Stomach (tissue), 9 donors: ENCODE results near the gene BLOC1S4. TPM values are rescaled to one million over a fixed set of nuclear protein-coding genes. Genes with fewer than 3 reads are reported as not detected.

Experiments
- DNase-seq, 2 donors: peaks; one replicate each; pipeline versions ENCODE4 v3.0.0 to v3.0.0-alpha.2; 2013 to 2019
- H3K27ac ChIP-seq, 5 donors: fragments of 200-600 bp in 4 of 5; sonication (generic) in 4 of 5; one replicate each; pipeline ENCODE4 v1.5.1; 2013 to 2019; ENCODE audit warnings: mild to moderate bottlenecking in 1 of 5, moderate library complexity in 1 of 5
- H3K27me3 ChIP-seq, 3 donors: fragments of 200-600 bp; sonication (generic); one replicate each; pipeline ENCODE4 v1.5.1; 2017 to 2019; ENCODE audit warnings: mixed run types in 1 of 3
- H3K36me3 ChIP-seq, 4 donors: fragments of 200-600 bp; sonication (generic); 1 replicate in 3 of 4; 2 replicates in 1 of 4; pipeline ENCODE4 v1.5.1; 2016 to 2019
- H3K4me1 ChIP-seq, 4 donors: fragments of 200-600 bp; sonication (generic); one replicate each; pipeline ENCODE4 v1.5.1; 2016 to 2019
- H3K4me3 ChIP-seq, 4 donors: fragments of 200-600 bp; sonication (generic) in 3 of 4; one replicate each; pipeline ENCODE4 v1.5.1; 2016 to 2019; ENCODE audit warnings: mild to moderate bottlenecking in 1 of 4
- H3K9me3 ChIP-seq, 4 donors: fragments of 200-600 bp; sonication (generic); one replicate each; pipeline ENCODE4 v1.5.1; 2016 to 2019
- EP300 ChIP-seq: sonication (generic); formaldehyde crosslinking; IDR thresholded peaks from one replicate; pipeline ENCODE4 v1.6.1; 2017; ENCODE audit warnings: antibody characterized with exemption
- POLR2A ChIP-seq, 4 donors: fragments of 450-650 bp; IDR thresholded peaks; one replicate each; pipeline ENCODE4 v1.6.1; 2016; ENCODE audit warnings: antibody characterized with exemption in 4 of 4, control low read depth in 2 of 4, mild to moderate bottlenecking in 1 of 4, moderate library complexity in 1 of 4
- POLR2AphosphoS5 ChIP-seq, 3 donors: sonication (generic); formaldehyde crosslinking; IDR thresholded peaks; one replicate each; pipeline ENCODE4 v1.6.1; 2016; ENCODE audit warnings: antibody characterized with exemption in 3 of 3
- WGBS, 5 donors: extraction: QIAGEN DNeasy Blood & Tissue Kit in 3 of 5; methylation state at CpG; one replicate each; pipeline versions ENCODE4 v1.1.5 to v1.1.7; 2013 to 2018; 5-methylcytosine and 5-hydroxymethylcytosine counted together
- intact Hi-C: fragments of 100-400 bp; cut with DNase I; formaldehyde crosslinking; loops from one replicate; pipeline ENCODE4 v1.15.1; 2023; ENCODE audit warnings: low total_unique reads
- polyA plus RNA-seq, 3 donors: library from polyadenylated mRNA; stranded (reverse); fragments of 200-250 nt; gene quantifications; one replicate each; pipeline ENCODE4 v1.2.3, GENCODE V29; 2013
- total RNA-seq, 5 donors: library from RNA; depleted of rRNA; stranded (reverse); fragments of >200 nt; gene quantifications; one replicate each; pipeline versions ENCODE4 v1.1.0 to v1.2.3, GENCODE V29; 2014 to 2016
- TF ChIP-seq, protein P1 (sequence below), 7 experiments: fragments of 450-650 bp in 4 of 7; fragments of 200-600 bp in 3 of 7; sonication (generic) in 3 of 7; IDR thresholded peaks; one replicate each; pipeline ENCODE4 v1.5.1; 2016 to 2019; ENCODE audit warnings: antibody characterized with exemption in 7 of 7, control low read depth in 2 of 7, mild to moderate bottlenecking in 1 of 7
- donor health status: healthy with polysubstance abuse.
- donor health status: Bipolar disorder and iron deficiency.
- donor health status: healthy.

Gene BLOC1S4
- total and polyA plus RNA-seq, 8 donors, result 8.4 to 64.3 (median 16.6) TPM

DNA sequence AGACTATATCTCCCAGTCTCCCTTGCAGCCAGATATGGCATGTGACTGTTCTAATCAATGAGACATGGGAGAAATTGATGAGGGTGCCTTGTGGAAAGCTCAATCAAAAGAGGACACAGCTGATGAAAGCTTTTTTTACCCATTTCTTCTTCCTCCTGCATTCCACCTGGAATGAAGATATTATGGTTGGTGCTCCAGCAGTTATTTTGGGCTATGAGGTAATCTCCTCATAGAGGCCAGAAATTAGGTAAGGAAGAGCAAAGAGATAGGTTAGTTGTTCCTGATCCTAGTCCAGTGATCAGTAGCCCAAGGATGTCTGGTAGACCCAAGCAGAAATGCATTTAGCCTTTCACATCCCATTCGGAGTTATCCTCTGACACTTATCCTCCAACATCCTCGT lies 49.7 kb downstream of the BLOC1S4 start:
- intact Hi-C loops, result no loop called here
- DNase-seq, result no peak
- no peak overlapping the region for H3K4me3 ChIP-seq
- H3K36me3 ChIP-seq, result no peaks in the 10 kb centered on the region
- H3K27ac ChIP-seq, result no peak overlapping the region
- peaks cover 0 to 7% (median 0%) of the 10 kb centered on the region in 3 donors for H3K27me3 ChIP-seq
- H3K4me1 ChIP-seq, result peaks cover 9 to 17% (median 11%) of the 10 kb centered on the region in 4 donors
- WGBS, 5 donors, result 89 to 98% (median 93%) methylated on average over 2 of the region's 2 CpGs
- H3K9me3 ChIP-seq, result no peaks in the 10 kb centered on the region
- TF ChIP-seq POLR2A (IDR thresholded peaks at IDR 0.05), result no peak
- TF ChIP-seq POLR2AphosphoS5 (IDR thresholded peaks at IDR 0.05), result no peak
- TF ChIP-seq, protein P1, sequence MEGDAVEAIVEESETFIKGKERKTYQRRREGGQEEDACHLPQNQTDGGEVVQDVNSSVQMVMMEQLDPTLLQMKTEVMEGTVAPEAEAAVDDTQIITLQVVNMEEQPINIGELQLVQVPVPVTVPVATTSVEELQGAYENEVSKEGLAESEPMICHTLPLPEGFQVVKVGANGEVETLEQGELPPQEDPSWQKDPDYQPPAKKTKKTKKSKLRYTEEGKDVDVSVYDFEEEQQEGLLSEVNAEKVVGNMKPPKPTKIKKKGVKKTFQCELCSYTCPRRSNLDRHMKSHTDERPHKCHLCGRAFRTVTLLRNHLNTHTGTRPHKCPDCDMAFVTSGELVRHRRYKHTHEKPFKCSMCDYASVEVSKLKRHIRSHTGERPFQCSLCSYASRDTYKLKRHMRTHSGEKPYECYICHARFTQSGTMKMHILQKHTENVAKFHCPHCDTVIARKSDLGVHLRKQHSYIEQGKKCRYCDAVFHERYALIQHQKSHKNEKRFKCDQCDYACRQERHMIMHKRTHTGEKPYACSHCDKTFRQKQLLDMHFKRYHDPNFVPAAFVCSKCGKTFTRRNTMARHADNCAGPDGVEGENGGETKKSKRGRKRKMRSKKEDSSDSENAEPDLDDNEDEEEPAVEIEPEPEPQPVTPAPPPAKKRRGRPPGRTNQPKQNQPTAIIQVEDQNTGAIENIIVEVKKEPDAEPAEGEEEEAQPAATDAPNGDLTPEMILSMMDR (IDR thresholded peaks at IDR 0.05), result no peak
- TF ChIP-seq EP300, result no peak

Other genes starting within 250 kb of the BLOC1S4 start
- 1 to 10 TPM in 2 of 5 donors, not detected in 3; 1.4 to 1.5 TPM for gene PPP2R2C, start 243.6 kb upstream of the BLOC1S4 start, total RNA-seq
- 1 to 10 TPM in 1 of 3 donors, not detected in 2; 5.0 TPM for gene PPP2R2C, start 243.6 kb upstream of the BLOC1S4 start, polyA plus RNA-seq
- 10 to 100 TPM in 4 of 5 donors, 1 to 10 TPM in 1; 9.0 to 49.4 (median 28.6) TPM for gene MAN2B2, start 141.0 kb upstream of the BLOC1S4 start, total RNA-seq
- gene MAN2B2, start 141.0 kb upstream of the BLOC1S4 start, polyA plus RNA-seq, result 1 to 10 TPM; 6.1 to 8.9 (median 8.7) TPM
- gene MRFAP1, start 75.5 kb upstream of the BLOC1S4 start, total RNA-seq, result 100 to 1,000 TPM in 3 of 5 donors, 10 to 100 TPM in 2; 51.9 to 369 (median 105) TPM
- gene MRFAP1, start 75.5 kb upstream of the BLOC1S4 start, polyA plus RNA-seq, result 100 to 1,000 TPM; 234 to 315 (median 267) TPM
- 100 to 1,000 TPM in 2 of 5 donors, 10 to 100 TPM in 1, 1 to 10 TPM in 1, not detected in 1; 3.1 to 237 (median 93.3) TPM for gene S100P, start 22.3 kb upstream of the BLOC1S4 start, total RNA-seq
- 1,000 to 10,000 TPM in 1 of 3 donors, 100 to 1,000 TPM in 2; 142 to 2,173 (median 337) TPM for gene S100P, start 22.3 kb upstream of the BLOC1S4 start, polyA plus RNA-seq
- gene MRFAP1L1, start 6.3 kb upstream of the BLOC1S4 start, total RNA-seq, result 10 to 100 TPM in 4 of 5 donors, 1 to 10 TPM in 1; 2.3 to 60.7 (median 51.7) TPM
- 10 to 100 TPM; 54.6 to 61.9 (median 57.3) TPM for gene MRFAP1L1, start 6.3 kb upstream of the BLOC1S4 start, polyA plus RNA-seq
- 10 to 100 TPM in 4 of 5 donors, 1 to 10 TPM in 1; 8.1 to 48.1 (median 23.2) TPM for gene KIAA0232, start 66.6 kb downstream of the BLOC1S4 start, total RNA-seq
- 1 to 10 TPM; 5.1 to 7.5 (median 5.4) TPM for gene KIAA0232, start 66.6 kb downstream of the BLOC1S4 start, polyA plus RNA-seq
- 10 to 100 TPM; 33.5 to 72.4 (median 40.8) TPM for gene TBC1D14, start 193.7 kb downstream of the BLOC1S4 start, total RNA-seq
- 10 to 100 TPM; 19.5 to 42.5 (median 40.0) TPM for gene TBC1D14, start 193.7 kb downstream of the BLOC1S4 start, polyA plus RNA-seq